ENCODE measurements around the gene DEUP1.

- TF ChIP-seq CTCF (IDR thresholded peaks at IDR 0.05) (no peak), POLR2A (IDR thresholded peaks at IDR 0.05) (no peak), POLR2AphosphoS5 (IDR thresholded peaks at IDR 0.05) (no peak)
Measured at GRCh38 chr11:93389737-93390136, 59.2 kb downstream of the DEUP1 start.

Data from breast epithelium (tissue), 3 donors.